Activated naive CD4-positive, alpha-beta T cell treated with anti-CD3 and anti-CD28 coated beads, Interleukin-2, amount 50 U/mL, for 24 hours (primary cell): ENCODE data around the gene CATSPERB.
"Not testable (repeated sequence)": the region's sequence is repeated elsewhere in the genome, so short reads cannot be mapped to it uniquely, and the experiment has no call there.

ENCODE experiments used
- H3K27ac Mint-ChIP-seq: one replicate; pipeline ENCODE4 v1.8.0; 2021; ENCODE audit warnings: mild to moderate bottlenecking, mixed read lengths
- H3K27me3 Mint-ChIP-seq: one replicate; pipeline ENCODE4 v1.8.0; 2021; ENCODE audit warnings: mixed read lengths
- H3K36me3 Mint-ChIP-seq: one replicate; pipeline ENCODE4 v1.8.0; 2021; ENCODE audit warnings: mixed read lengths
- H3K4me1 Mint-ChIP-seq: one replicate; pipeline ENCODE4 v1.8.0; 2021; ENCODE audit warnings: mixed read lengths
- H3K4me3 Mint-ChIP-seq: one replicate; pipeline ENCODE4 v1.8.0; 2021; ENCODE audit warnings: mild to moderate bottlenecking, mixed read lengths
- H3K9me3 Mint-ChIP-seq: one replicate; pipeline ENCODE4 v1.8.0; 2021; ENCODE audit warnings: mixed read lengths

The CATSPERB gene

GRCh38 chr14:91714805-91715204, 17.1 kb downstream of the CATSPERB start:
- Mint-ChIP-seq H3K4me1 (peaks cover 8% of the 10 kb centered on the region), H3K4me3 (no peak overlapping the region), H3K9me3 (no peaks in the 10 kb centered on the region), H3K27ac (no peak overlapping the region), H3K27me3 (no peaks in the 10 kb centered on the region), H3K36me3 (no peaks in the 10 kb centered on the region)

DNA sequence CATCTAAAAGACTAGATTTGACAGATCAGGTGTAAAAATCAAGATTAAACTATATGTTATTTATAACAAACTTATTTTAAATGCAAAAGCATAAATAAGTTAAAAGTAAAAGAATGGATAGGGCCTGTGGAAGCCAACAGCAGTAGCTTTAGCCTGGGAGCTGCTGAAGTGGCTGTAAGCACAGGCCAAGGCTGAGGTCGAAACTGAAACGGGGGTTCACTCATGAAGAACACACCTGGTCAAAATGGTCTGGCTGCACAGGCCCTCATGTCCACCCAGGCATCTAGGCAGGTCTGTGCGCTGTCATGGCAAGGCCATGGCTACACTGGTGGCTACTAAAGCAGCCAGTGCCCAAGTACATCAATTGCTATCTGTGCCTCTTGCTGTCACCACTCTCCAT, 23.1 kb downstream of the CATSPERB start:
- Mint-ChIP-seq H3K36me3 (peaks cover 4% of the 10 kb centered on the region), H3K4me1 (no peaks in the 10 kb centered on the region), H3K27me3 (no peaks in the 10 kb centered on the region), H3K4me3 (no peak overlapping the region), H3K27ac (no peak overlapping the region), H3K9me3 (no peaks in the 10 kb centered on the region)

DNA sequence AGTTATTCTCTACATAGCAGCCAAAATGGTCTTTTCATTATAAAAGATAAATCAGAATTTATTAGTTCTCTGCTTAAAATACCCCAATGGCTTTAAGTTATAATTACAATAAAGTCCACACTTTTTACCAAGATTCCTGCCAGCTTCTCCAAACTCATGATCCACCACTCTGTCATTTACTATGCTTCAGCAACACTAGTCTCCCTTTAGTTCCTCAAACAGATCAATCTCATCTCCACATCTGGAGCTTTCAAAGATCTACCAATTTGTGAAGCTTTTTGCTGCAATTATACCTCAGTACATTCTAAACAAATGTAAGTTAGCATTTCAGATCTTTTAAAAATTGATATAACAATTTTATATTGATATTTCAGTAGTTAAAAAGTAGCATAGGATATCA, 24.9 kb downstream of the CATSPERB start:
- Mint-ChIP-seq H3K36me3 (peaks cover 5% of the 10 kb centered on the region), H3K4me3 (no peak overlapping the region), H3K27ac (no peak overlapping the region), H3K27me3 (no peaks in the 10 kb centered on the region), H3K4me1 (no peaks in the 10 kb centered on the region), H3K9me3 (no peaks in the 10 kb centered on the region)

GRCh38 chr14:91694643-91695042, 37.2 kb downstream of the CATSPERB start:
- H3K4me1 Mint-ChIP-seq, result no peaks in the 10 kb centered on the region
- H3K27me3 Mint-ChIP-seq, result no peaks in the 10 kb centered on the region
- peaks cover 12% of the 10 kb centered on the region for H3K9me3 Mint-ChIP-seq
- H3K36me3 Mint-ChIP-seq, result peaks cover 10% of the 10 kb centered on the region
- H3K4me3 Mint-ChIP-seq, result no peak overlapping the region
- no peak overlapping the region for H3K27ac Mint-ChIP-seq

- no peak overlapping the region for H3K4me3 Mint-ChIP-seq
- no peaks in the 10 kb centered on the region for H3K4me1 Mint-ChIP-seq
- H3K9me3 Mint-ChIP-seq, result peaks cover 12% of the 10 kb centered on the region
- H3K27me3 Mint-ChIP-seq, result no peaks in the 10 kb centered on the region
- peaks cover 10% of the 10 kb centered on the region for H3K36me3 Mint-ChIP-seq
- H3K27ac Mint-ChIP-seq, result no peak overlapping the region
Measured at GRCh38 chr14:91693346-91693745, 38.5 kb downstream of the CATSPERB start.

DNA sequence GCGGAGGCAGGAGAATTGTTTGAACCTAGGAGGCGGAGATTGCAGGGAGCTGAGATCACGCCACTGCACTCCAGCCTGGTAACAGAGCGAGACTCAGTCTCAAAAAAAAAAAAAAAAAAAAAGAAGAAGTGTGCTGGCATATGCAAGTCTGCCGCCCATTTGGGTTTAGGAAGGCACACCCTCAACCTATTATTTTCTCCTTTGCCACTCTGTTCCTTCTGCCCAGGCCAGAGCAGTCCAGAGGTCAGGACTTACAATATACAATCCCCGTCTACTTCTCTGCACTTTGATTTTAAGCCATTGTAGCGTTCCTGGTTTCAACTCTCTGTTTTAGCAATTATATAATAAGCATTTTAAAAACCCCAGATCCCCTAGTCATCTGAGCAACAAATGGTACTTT, 39.8 kb downstream of the CATSPERB start:
- Mint-ChIP-seq H3K27ac (no peak overlapping the region), H3K4me1 (no peaks in the 10 kb centered on the region), H3K36me3 (peaks cover 6% of the 10 kb centered on the region), H3K27me3 (no peaks in the 10 kb centered on the region), H3K9me3 (peaks cover 7% of the 10 kb centered on the region), H3K4me3 (no peak overlapping the region)

DNA sequence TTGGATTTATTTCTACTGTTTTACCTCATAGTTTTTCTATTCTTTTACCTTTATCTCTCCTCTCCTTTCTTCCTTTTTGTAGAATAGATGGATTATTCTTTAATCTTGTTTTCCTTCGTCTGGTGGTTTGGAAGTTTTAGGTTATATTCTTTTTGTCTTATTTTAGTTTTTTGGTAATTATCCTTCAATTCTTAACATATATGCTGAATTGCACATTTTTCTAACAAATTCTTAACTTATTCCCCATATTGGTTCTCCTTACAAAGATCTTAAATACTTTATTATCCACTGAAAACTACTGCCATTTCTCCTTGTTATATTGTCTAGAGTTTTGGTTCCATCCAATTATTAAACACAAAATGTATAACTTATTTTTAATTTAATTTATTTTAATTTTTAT, 42.3 kb downstream of the CATSPERB start:
- Mint-ChIP-seq H3K4me3 (no peak overlapping the region), H3K4me1 (no peaks in the 10 kb centered on the region), H3K9me3 (peaks cover 7% of the 10 kb centered on the region), H3K27ac (no peak overlapping the region), H3K27me3 (no peaks in the 10 kb centered on the region), H3K36me3 (peaks cover 6% of the 10 kb centered on the region)

GRCh38 chr14:91687436-91687835, 44.5 kb downstream of the CATSPERB start:
- H3K27me3 Mint-ChIP-seq, H3K27ac Mint-ChIP-seq, H3K36me3 Mint-ChIP-seq, H3K9me3 Mint-ChIP-seq, H3K4me3 Mint-ChIP-seq, H3K4me1 Mint-ChIP-seq: not testable (repeated sequence)

- Mint-ChIP-seq H3K9me3 (peaks cover 4% of the 10 kb centered on the region), H3K36me3 (peaks cover 3% of the 10 kb centered on the region), H3K4me1 (no peaks in the 10 kb centered on the region), H3K27ac (no peak overlapping the region), H3K27me3 (no peaks in the 10 kb centered on the region), H3K4me3 (no peak overlapping the region)
Measured at GRCh38 chr14:91685600-91685999, 46.3 kb downstream of the CATSPERB start.

DNA sequence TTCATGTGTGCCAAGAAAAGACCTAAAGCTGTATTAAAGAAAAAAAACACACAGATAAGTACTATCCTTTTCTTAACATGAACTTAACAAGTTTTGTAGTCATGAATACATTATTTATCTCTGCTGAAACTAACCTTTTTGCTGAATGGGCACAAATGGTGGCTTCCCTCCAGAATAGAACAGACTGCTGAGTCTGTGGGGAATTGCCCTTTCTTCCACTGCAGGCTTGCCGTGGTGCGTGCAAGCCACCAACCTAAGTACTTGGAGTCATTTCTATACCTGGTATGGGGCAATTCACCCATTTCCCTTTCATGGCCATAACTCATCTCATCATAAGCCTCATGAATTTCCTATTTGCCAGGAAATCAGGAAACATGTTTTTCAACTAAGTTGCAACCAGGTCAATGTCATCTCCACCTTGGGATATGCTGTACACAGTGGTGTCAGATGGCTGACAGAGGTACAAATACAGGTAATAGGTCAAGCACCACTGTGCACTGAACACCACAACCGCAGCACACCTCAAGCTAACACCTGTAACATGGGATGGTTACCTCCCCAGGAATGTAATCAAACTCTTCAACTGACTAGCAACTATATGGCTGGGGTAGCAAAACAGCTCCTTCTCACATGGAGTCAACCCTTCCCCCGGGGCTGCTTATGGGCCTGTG, 49.9 kb downstream of the CATSPERB start:
- Mint-ChIP-seq H3K27ac (no peak overlapping the region), H3K9me3 (no peaks in the 10 kb centered on the region), H3K4me1 (no peaks in the 10 kb centered on the region), H3K27me3 (no peaks in the 10 kb centered on the region), H3K36me3 (peaks cover 4% of the 10 kb centered on the region), H3K4me3 (no peak overlapping the region)

DNA sequence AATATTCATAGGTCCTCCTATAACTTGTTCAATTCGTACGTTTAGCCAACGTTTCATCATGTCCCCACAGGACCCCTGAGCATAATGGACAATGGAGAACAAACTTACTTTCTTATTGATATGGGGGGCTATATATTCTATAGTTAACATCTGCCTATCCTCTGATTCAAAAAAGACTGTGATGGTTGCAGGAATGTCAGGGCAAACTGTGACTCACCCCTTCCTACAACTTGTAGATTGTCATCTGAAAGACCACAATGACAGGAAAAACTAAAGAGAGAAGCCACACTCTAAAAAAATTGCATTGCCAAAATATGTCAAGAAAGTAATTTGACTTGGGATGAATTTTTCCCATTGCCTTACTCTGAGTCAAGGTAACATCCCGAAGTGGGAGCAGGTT, 50.8 kb downstream of the CATSPERB start:
- Mint-ChIP-seq H3K9me3 (no peaks in the 10 kb centered on the region), H3K36me3 (peaks cover 6% of the 10 kb centered on the region), H3K4me1 (no peaks in the 10 kb centered on the region), H3K27me3 (no peaks in the 10 kb centered on the region), H3K4me3 (no peak overlapping the region), H3K27ac (no peak overlapping the region)

DNA sequence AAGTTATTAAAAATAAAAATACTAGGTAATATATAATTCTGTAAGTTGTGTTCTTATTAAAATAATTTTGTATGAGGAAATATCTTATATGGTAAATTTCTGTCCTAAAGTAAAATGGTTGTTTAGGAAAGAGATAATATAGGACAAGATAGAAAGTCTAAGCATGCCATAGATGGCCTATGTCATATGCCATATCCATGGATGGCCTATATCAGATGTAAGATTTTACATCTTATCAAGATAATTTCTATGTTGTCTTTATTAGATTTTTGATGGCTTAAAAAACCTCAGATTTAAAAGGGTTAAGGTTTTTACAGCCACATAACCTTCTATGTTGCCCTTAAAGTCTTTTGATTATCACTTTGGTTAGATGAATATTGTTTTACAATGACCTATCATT, 52.6 kb downstream of the CATSPERB start:
- no peak overlapping the region for H3K4me3 Mint-ChIP-seq
- H3K27me3 Mint-ChIP-seq, result no peaks in the 10 kb centered on the region
- H3K9me3 Mint-ChIP-seq, result no peaks in the 10 kb centered on the region
- no peak overlapping the region for H3K27ac Mint-ChIP-seq
- H3K36me3 Mint-ChIP-seq, result peaks cover 6% of the 10 kb centered on the region
- H3K4me1 Mint-ChIP-seq, result no peaks in the 10 kb centered on the region

GRCh38 chr14:91677687-91678086, 54.2 kb downstream of the CATSPERB start:
- H3K4me1 Mint-ChIP-seq, H3K9me3 Mint-ChIP-seq, H3K27ac Mint-ChIP-seq, H3K27me3 Mint-ChIP-seq, H3K36me3 Mint-ChIP-seq, H3K4me3 Mint-ChIP-seq: not testable (repeated sequence)

DNA sequence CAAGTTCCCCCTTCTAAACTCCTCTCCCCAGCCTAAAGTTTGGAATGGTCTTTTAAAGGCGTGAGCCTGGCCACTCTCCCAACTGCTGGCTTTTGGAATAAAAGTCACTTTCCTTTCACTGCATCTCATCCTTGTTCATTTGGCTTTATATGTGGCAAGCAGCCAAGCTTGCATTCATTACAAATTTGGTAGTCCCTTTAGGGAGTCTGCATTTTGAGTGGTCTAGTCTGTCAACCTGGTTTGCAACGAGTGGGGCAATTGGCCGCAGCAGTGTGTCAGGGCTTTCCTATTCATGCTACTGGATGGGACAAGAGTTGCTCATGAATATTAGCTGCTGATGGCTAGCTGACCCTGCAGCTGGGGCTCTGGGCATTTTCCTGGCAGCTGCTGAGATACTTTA, 57.0 kb downstream of the CATSPERB start:
- Mint-ChIP-seq H3K4me3 (no peak overlapping the region), H3K9me3 (no peaks in the 10 kb centered on the region), H3K27me3 (no peaks in the 10 kb centered on the region), H3K27ac (no peak overlapping the region), H3K36me3 (peaks cover 6% of the 10 kb centered on the region), H3K4me1 (no peaks in the 10 kb centered on the region)

GRCh38 chr14:91669867-91670266, 62.0 kb downstream of the CATSPERB start:
- H3K27ac Mint-ChIP-seq, result no peak overlapping the region
- H3K4me1 Mint-ChIP-seq, result no peaks in the 10 kb centered on the region
- no peaks in the 10 kb centered on the region for H3K27me3 Mint-ChIP-seq
- H3K9me3 Mint-ChIP-seq, result no peaks in the 10 kb centered on the region
- H3K36me3 Mint-ChIP-seq, result peaks cover 8% of the 10 kb centered on the region
- no peak overlapping the region for H3K4me3 Mint-ChIP-seq

- H3K36me3 Mint-ChIP-seq, H3K27ac Mint-ChIP-seq, H3K4me3 Mint-ChIP-seq: not testable (repeated sequence)
Measured at GRCh38 chr14:91667101-91667500, 64.8 kb downstream of the CATSPERB start.

GRCh38 chr14:91660790-91661189, 71.1 kb downstream of the CATSPERB start:
- H3K4me3 Mint-ChIP-seq, result no peak overlapping the region
- peaks cover 6% of the 10 kb centered on the region for H3K36me3 Mint-ChIP-seq

More at GRCh38 chr14:91667101-91667500, 64.8 kb downstream of the CATSPERB start:
- H3K9me3 Mint-ChIP-seq, H3K4me1 Mint-ChIP-seq, H3K27me3 Mint-ChIP-seq: not testable (repeated sequence)

More at GRCh38 chr14:91660790-91661189, 71.1 kb downstream of the CATSPERB start:
- Mint-ChIP-seq H3K4me1 (no peaks in the 10 kb centered on the region), H3K27ac (no peak overlapping the region), H3K9me3 (peaks cover 8% of the 10 kb centered on the region), H3K27me3 (no peaks in the 10 kb centered on the region)
